H9 (cell line): ENCODE data around the gene GLB1L2. TPM values are rescaled to one million over a fixed set of nuclear protein-coding genes. Genes with fewer than 3 reads are reported as not detected.

Source experiments
- DNase-seq: peaks from one replicate; pipeline ENCODE4 v3.0.0-alpha.2; 2017
- H2AFZ ChIP-seq: one replicate; pipeline ENCODE4 v1.6.1; 2013; ENCODE audit warnings: mild to moderate bottlenecking, low read length, control low read depth, moderate library complexity
- H2AK5ac ChIP-seq: 2 replicates; pipeline ENCODE4 v1.6.1; 2013; ENCODE audit warnings: low read length, control low read depth, mixed read lengths; ENCODE audit not compliant: insufficient read length
- H2BK120ac ChIP-seq: one replicate; pipeline ENCODE4 v1.6.1; 2013; ENCODE audit warnings: low read depth, mild to moderate bottlenecking, low read length, control low read depth, inconsistent platforms; ENCODE audit not compliant: poor library complexity, severe bottlenecking
- H2BK12ac ChIP-seq: 2 replicates; pipeline ENCODE4 v1.6.1; 2013; ENCODE audit warnings: low read length, control low read depth, mixed read lengths, low read depth; ENCODE audit not compliant: insufficient read length
- H2BK15ac ChIP-seq: 2 replicates; pipeline ENCODE4 v1.6.1; 2013; ENCODE audit warnings: low read depth, low read length, control low read depth
- H2BK20ac ChIP-seq: one replicate; pipeline ENCODE4 v1.6.1; 2013; ENCODE audit warnings: low read depth, mild to moderate bottlenecking, low read length, control low read depth, inconsistent platforms; ENCODE audit not compliant: poor library complexity, severe bottlenecking
- H2BK5ac ChIP-seq: 2 replicates; pipeline ENCODE4 v1.6.1; 2013; ENCODE audit warnings: low read length, control low read depth, mixed read lengths; ENCODE audit not compliant: insufficient read length
- H3K14ac ChIP-seq: 2 replicates; pipeline ENCODE4 v1.6.1; 2013; ENCODE audit warnings: low read length, control low read depth; ENCODE audit not compliant: insufficient read depth
- H3K18ac ChIP-seq: 2 replicates; pipeline ENCODE4 v1.6.1; 2013; ENCODE audit warnings: low read depth, mild to moderate bottlenecking, mixed read lengths, low read length, control low read depth; ENCODE audit not compliant: insufficient read length
- H3K23ac ChIP-seq: 2 replicates; pipeline ENCODE4 v1.6.1; 2013; ENCODE audit warnings: low read length, control low read depth, mixed read lengths, low read depth; ENCODE audit not compliant: insufficient read length
- H3K23me2 ChIP-seq: 2 replicates; pipeline ENCODE4 v1.6.1; 2013; ENCODE audit warnings: low read depth, mild to moderate bottlenecking, mixed read lengths, low read length, control low read depth; ENCODE audit not compliant: insufficient read length, poor library complexity, severe bottlenecking
- H3K27ac ChIP-seq: 2 replicates; pipeline ENCODE4 v1.5.1; 2013; ENCODE audit warnings: low read length, control low read depth, mixed read lengths, low read depth; ENCODE audit not compliant: insufficient read length
- H3K27me3 ChIP-seq: 2 replicates; pipeline ENCODE4 v1.6.1; 2013; ENCODE audit warnings: low read length, control low read depth, inconsistent platforms; ENCODE audit not compliant: insufficient read depth
- H3K4ac ChIP-seq: 2 replicates; pipeline ENCODE4 v1.6.1; 2013; ENCODE audit warnings: low read depth, mild to moderate bottlenecking, control low read depth, inconsistent platforms, low read length, moderate library complexity
- H3K4me1 ChIP-seq: 2 replicates; pipeline ENCODE4 v1.6.1; 2013; ENCODE audit warnings: low read length, control low read depth, inconsistent platforms; ENCODE audit not compliant: insufficient read depth
- H3K4me2 ChIP-seq: 2 replicates; pipeline ENCODE4 v1.6.1; 2013; ENCODE audit warnings: low read length, control low read depth, mixed read lengths; ENCODE audit not compliant: insufficient read length, insufficient read depth
- H3K56ac ChIP-seq: 2 replicates; pipeline ENCODE4 v1.6.1; 2013; ENCODE audit warnings: low read depth, mild to moderate bottlenecking, mixed read lengths, low read length, control low read depth; ENCODE audit not compliant: insufficient read length
- H3K79me1 ChIP-seq: 2 replicates; pipeline ENCODE4 v1.6.1; 2013; ENCODE audit warnings: low read depth, mild to moderate bottlenecking, moderate library complexity, low read length, control low read depth, inconsistent platforms; ENCODE audit not compliant: insufficient read depth, poor library complexity, severe bottlenecking
- H3K79me2 ChIP-seq: 2 replicates; pipeline ENCODE4 v1.6.1; 2013; ENCODE audit warnings: low read length, control low read depth, inconsistent platforms; ENCODE audit not compliant: insufficient read depth
- H3K9ac ChIP-seq: 2 replicates; pipeline ENCODE4 v1.6.1; 2013; ENCODE audit warnings: low read length, control low read depth, mixed read lengths; ENCODE audit not compliant: insufficient read length; ENCODE audit errors: extremely low read depth
- H3K9me3 ChIP-seq: one replicate; pipeline ENCODE4 v1.6.1; 2013; ENCODE audit warnings: low read depth, low read length, inconsistent platforms; ENCODE audit not compliant: control insufficient read depth
- H3T11ph ChIP-seq: one replicate; pipeline ENCODE4 v1.6.1; 2013; ENCODE audit warnings: mild to moderate bottlenecking, low read length, control low read depth, inconsistent platforms
- H4K20me1 ChIP-seq: one replicate; pipeline ENCODE4 v1.6.1; 2013; ENCODE audit not compliant: control insufficient read depth, insufficient read length, insufficient read depth
- H4K5ac ChIP-seq: 2 replicates; pipeline ENCODE4 v1.6.1; 2013; ENCODE audit warnings: low read depth, mild to moderate bottlenecking, mixed read lengths, low read length, control low read depth; ENCODE audit not compliant: insufficient read length
- H4K8ac ChIP-seq: replicated peaks from 2 replicates; pipeline ENCODE4 v1.6.1; 2013; ENCODE audit warnings: low read length, control low read depth, mixed read lengths, low read depth; ENCODE audit not compliant: insufficient read length
- H4K91ac ChIP-seq: 2 replicates; pipeline ENCODE4 v1.6.1; 2013; ENCODE audit warnings: low read depth, mild to moderate bottlenecking, moderate library complexity, mixed read lengths, low read length, control low read depth; ENCODE audit not compliant: insufficient read length
- H3K27ac Mint-ChIP-seq, 3 experiments: 2 replicates in 2 of 3; 3 replicates in 1 of 3; pipeline ENCODE4 v1.8.0; 2020 to 2021; ENCODE audit warnings: mixed read lengths in 3 of 3, mild to moderate bottlenecking in 1 of 3, moderate library complexity in 1 of 3
- H3K27me3 Mint-ChIP-seq: 2 replicates; pipeline ENCODE4 v1.8.0; 2021; ENCODE audit warnings: low read depth, mild to moderate bottlenecking, moderate library complexity, mixed read lengths
- H3K36me3 Mint-ChIP-seq, 3 experiments: 2 replicates in 2 of 3; 3 replicates in 1 of 3; pipeline ENCODE4 v1.8.0; 2020 to 2021; ENCODE audit warnings: low read depth in 3 of 3, mixed read lengths in 3 of 3; ENCODE audit not compliant: insufficient read depth in 1 of 3
- H3K4me1 Mint-ChIP-seq, 2 experiments: 2 replicates each; pipeline ENCODE4 v1.8.0; 2020; ENCODE audit warnings: mixed read lengths in 2 of 2
- H3K4me3 Mint-ChIP-seq, 2 experiments: 2 replicates in 1 of 2; 3 replicates in 1 of 2; pipeline ENCODE4 v1.8.0; 2020 to 2021; ENCODE audit warnings: mild to moderate bottlenecking in 2 of 2, mixed read lengths in 2 of 2, moderate library complexity in 1 of 2
- H3K9me3 Mint-ChIP-seq, 2 experiments: 2 replicates in 1 of 2; 3 replicates in 1 of 2; pipeline ENCODE4 v1.8.0; 2020; ENCODE audit warnings: mild to moderate bottlenecking in 2 of 2, mixed read lengths in 2 of 2, moderate library complexity in 1 of 2
- CTCF ChIP-seq: fragments of 200-600 bp; sonication (generic); conservative IDR thresholded peaks from 3 replicates; pipeline ENCODE4 v1.8.0; 2021; ENCODE audit warnings: antibody characterized with exemption, mild to moderate bottlenecking
- WGBS: extraction: QIAGEN DNeasy Blood & Tissue Kit; methylation state at CpG from one replicate; pipeline ENCODE4 v1.1.7; 2013; ENCODE audit warnings: missing lambda C conversion rate, low lambda C conversion rate, mixed read lengths; ENCODE audit not compliant: insufficient read length; ENCODE audit errors: extremely low coverage; 5-methylcytosine and 5-hydroxymethylcytosine counted together
- total RNA-seq: library from RNA; stranded (reverse); gene quantifications from 2 replicates; pipeline ENCODE4 v1.2.1, GENCODE V29; 2021

GLB1L2 gene
- total RNA-seq, 1 experiment from 2014 or later: 2.4 TPM

GRCh38 chr11:134398644-134399292 is 67.0 kb downstream of the GLB1L2 start:
- peak overlapping the region in 2 of 3 experiments; percentile 34 to 44; a peak in 2 of 7 replicates for H3K27ac Mint-ChIP-seq
- no peak overlapping the region for H2BK5ac ChIP-seq
- H3K9me3 Mint-ChIP-seq: no peaks in the 10 kb centered on the region; a peak in 1 of 5 replicates
- H2BK20ac ChIP-seq: no peak overlapping the region
- no peak overlapping the region for H3K4me3 Mint-ChIP-seq
- H3K23me2 ChIP-seq: no peaks in the 10 kb centered on the region
- no peak overlapping the region for H3K14ac ChIP-seq
- no peak overlapping the region for H4K5ac ChIP-seq
- peaks cover 10% of the 10 kb centered on the region in 2 experiments; a peak in 3 of 4 replicates for H3K4me1 Mint-ChIP-seq
- no peak overlapping the region for H3K23ac ChIP-seq
- no peaks in the 10 kb centered on the region for H3K79me1 ChIP-seq
- H2AK5ac ChIP-seq: no peak overlapping the region
- DNase-seq: no peak
- no peaks in the 10 kb centered on the region for H4K20me1 ChIP-seq
- no peak overlapping the region for H3K4me2 ChIP-seq
- peaks cover 6 to 15% (median 7%) of the 10 kb centered on the region in 3 experiments; a peak in 3 of 7 replicates for H3K36me3 Mint-ChIP-seq
- no peaks in the 10 kb centered on the region for H3K9me3 ChIP-seq
- no peak overlapping the region for H2BK15ac ChIP-seq
- H3K27me3 Mint-ChIP-seq: no peaks in the 10 kb centered on the region
- H3T11ph ChIP-seq: no peak overlapping the region
- no peak overlapping the region for H3K56ac ChIP-seq
- H2BK120ac ChIP-seq: no peak overlapping the region
- H3K79me2 ChIP-seq: peaks cover 1% of the 10 kb centered on the region; the same call in 1 of the 2 replicates
- H3K4ac ChIP-seq: no peak overlapping the region
- no peak overlapping the region for H3K18ac ChIP-seq
- H4K8ac ChIP-seq: no peak overlapping the region
- no peaks in the 10 kb centered on the region for H3K27me3 ChIP-seq
- no peak overlapping the region for H2AFZ ChIP-seq
- H3K9ac ChIP-seq: no peak overlapping the region
- no peak overlapping the region for H3K27ac ChIP-seq
- TF ChIP-seq CTCF: no peak
- no peaks in the 10 kb centered on the region for H3K4me1 ChIP-seq
- WGBS: no CpG with 5 or more reads among the region's 13 CpGs
- no peak overlapping the region for H4K91ac ChIP-seq
- H2BK12ac ChIP-seq: no peak overlapping the region
